Calu3 (cell line): ENCODE measurements around the gene FAM167B. TPM values are rescaled to one million over a fixed set of nuclear protein-coding genes. Genes with fewer than 3 reads are reported as not detected.
"Not testable (repeated sequence)": the region's sequence is repeated elsewhere in the genome, so short reads cannot be mapped to it uniquely, and the experiment has no call there.

Experiments
- BruUV-seq: library from RNA; stranded (reverse); fragments of 400-500 nt; replicated peaks from 2 replicates; lab custom pipeline; 2021; lab: Mats Ljungman, UMichigan
- CTCF ChIA-PET: fragments of 300-600 bp; sonication (Branson Sonifier 250); formaldehyde crosslinking; loops from one replicate; lab custom pipeline; 2022; ENCODE audit warnings: antibody characterized with exemption; lab: Charles Lee
- DNase-seq: peaks from one replicate; pipeline ENCODE4 v3.0.0; 2022
- H3K27ac Mint-ChIP-seq: one replicate; pipeline ENCODE4 v1.8.0; 2022; ENCODE audit warnings: mixed read lengths; ENCODE audit not compliant: unreplicated experiment
- H3K27me3 Mint-ChIP-seq: one replicate; pipeline ENCODE4 v1.8.0; 2022; ENCODE audit warnings: mixed read lengths; ENCODE audit not compliant: unreplicated experiment
- H3K36me3 Mint-ChIP-seq: one replicate; pipeline ENCODE4 v1.8.0; 2022; ENCODE audit warnings: mild to moderate bottlenecking, moderate library complexity, mixed read lengths; ENCODE audit not compliant: insufficient read depth, unreplicated experiment
- H3K4me1 Mint-ChIP-seq: one replicate; pipeline ENCODE4 v1.8.0; 2022; ENCODE audit warnings: mild to moderate bottlenecking, low read depth, mixed read lengths; ENCODE audit not compliant: unreplicated experiment
- H3K4me3 Mint-ChIP-seq: one replicate; pipeline ENCODE4 v1.8.0; 2022; ENCODE audit warnings: mild to moderate bottlenecking, low read depth, moderate library complexity, mixed read lengths; ENCODE audit not compliant: unreplicated experiment
- H3K9me3 Mint-ChIP-seq: one replicate; pipeline ENCODE4 v1.8.0; 2022; ENCODE audit warnings: low read depth, mixed read lengths; ENCODE audit not compliant: unreplicated experiment
- intact Hi-C: fragments of 100-400 bp; cut with micrococcal nuclease; formaldehyde crosslinking; loops from one replicate; pipeline ENCODE4 v1.10.0; 2022; ENCODE audit not compliant: unreplicated experiment
- total RNA-seq: library from RNA; stranded (reverse); gene quantifications from 2 replicates; pipeline ENCODE4 v1.2.3, GENCODE V29; 2022
- TF ChIP-seq, protein P1 (sequence below): fragments of 200-600 bp; IDR thresholded peaks from one replicate; pipeline ENCODE4 v1.8.0; 2022; ENCODE audit warnings: antibody characterized with exemption; ENCODE audit not compliant: unreplicated experiment

Gene FAM167B
- total RNA-seq, 1 experiment from 2014 or later = 1.8 TPM

DNA sequence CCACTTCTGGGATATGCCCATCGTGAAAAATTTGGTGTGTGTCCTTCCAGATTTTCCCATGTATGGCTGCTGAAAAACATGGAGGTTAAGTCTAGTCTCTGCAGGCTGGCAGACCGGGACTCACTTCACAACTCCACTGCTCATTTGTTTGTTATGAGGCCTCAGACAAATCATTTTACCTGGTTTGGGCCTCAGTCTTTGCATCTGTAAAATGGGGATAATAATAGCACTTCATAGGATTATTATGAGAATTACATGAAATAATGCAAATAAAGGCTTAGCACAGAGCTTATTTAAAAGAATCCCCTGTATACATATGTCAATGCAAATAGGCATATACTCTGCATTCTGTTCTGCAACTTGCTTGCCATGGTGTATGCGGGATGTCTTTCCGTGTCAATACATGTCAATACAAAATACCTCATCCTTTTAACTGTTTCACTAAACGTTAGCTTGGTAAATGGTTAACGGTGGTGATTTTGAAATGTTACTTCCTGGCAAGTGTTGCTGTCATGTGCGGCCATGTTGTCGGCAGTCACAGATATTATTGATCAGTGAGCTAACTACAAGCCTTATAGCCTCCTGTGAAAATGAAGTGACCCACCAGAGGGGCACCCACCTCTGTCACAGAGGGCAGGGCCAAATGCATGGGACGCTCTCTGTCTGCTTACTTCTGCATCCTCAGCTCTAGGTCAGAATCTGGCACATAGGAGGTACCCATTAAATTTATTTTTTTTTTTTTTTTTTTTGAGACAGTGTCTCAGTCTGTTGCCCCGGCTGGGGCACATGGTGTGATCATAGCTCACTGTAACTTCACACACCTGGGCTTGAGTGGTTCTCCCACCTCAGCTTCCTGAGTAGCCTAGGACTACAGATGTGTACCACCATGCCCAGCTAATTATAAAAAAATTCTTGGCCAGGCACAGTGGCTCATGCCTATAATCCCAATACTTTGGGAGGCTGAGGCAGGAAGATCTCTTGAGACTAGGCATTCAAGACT lies 8.3 kb downstream of the FAM167B start:
- intact Hi-C loops = no loop called here
- no TSS peak for BruUV-seq
- CTCF ChIA-PET = interaction anchor here (0.6 to 0.9 kb wide), 4 partner anchors 10 to 70 kb away, joined by 3 read pairs; no protein-coding TSS in a partner anchor
- Mint-ChIP-seq H3K9me3 (no peaks in the 10 kb centered on the region), H3K4me3 (no peak overlapping the region), H3K27me3 (no peaks in the 10 kb centered on the region), H3K27ac (no peak overlapping the region), H3K4me1 (peaks cover 4% of the 10 kb centered on the region), H3K36me3 (no peaks in the 10 kb centered on the region)
- TF ChIP-seq, protein P1, sequence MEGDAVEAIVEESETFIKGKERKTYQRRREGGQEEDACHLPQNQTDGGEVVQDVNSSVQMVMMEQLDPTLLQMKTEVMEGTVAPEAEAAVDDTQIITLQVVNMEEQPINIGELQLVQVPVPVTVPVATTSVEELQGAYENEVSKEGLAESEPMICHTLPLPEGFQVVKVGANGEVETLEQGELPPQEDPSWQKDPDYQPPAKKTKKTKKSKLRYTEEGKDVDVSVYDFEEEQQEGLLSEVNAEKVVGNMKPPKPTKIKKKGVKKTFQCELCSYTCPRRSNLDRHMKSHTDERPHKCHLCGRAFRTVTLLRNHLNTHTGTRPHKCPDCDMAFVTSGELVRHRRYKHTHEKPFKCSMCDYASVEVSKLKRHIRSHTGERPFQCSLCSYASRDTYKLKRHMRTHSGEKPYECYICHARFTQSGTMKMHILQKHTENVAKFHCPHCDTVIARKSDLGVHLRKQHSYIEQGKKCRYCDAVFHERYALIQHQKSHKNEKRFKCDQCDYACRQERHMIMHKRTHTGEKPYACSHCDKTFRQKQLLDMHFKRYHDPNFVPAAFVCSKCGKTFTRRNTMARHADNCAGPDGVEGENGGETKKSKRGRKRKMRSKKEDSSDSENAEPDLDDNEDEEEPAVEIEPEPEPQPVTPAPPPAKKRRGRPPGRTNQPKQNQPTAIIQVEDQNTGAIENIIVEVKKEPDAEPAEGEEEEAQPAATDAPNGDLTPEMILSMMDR = no peak
- no peak for DNase-seq

DNA sequence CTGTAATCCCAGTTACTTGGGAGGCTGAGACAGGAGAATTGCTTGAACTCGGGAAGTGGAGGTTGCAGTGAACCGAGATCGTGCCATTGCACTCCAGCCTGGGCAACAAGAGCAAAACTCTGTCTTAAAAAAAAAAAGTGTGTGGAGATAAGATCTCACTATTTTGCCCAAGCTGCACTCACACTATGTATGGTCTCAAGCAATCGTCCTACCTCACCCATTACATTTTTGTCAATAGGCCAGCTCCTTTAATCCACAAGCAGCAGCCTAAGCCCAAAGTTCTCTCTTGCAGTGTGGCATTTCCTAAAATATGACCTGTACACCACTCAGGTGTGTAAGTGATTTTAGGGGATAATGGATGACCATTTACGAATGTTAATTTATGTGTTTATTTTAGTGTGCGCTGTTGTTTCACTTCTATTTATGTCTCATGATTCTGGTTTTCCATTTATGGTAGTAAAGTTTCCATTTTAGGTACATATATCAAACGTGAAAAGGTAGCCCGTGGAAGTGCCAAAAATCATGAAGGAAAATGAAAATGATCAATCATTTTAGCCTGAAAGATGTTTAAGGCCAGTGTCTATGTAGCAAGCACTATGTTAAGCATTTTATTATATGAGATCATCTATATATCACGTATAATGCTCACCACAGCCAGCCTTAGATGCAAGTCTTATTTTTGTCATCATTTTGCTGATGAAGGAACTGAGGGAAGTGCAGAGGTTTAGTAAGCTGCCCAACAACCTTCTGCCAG lies 9.6 kb downstream of the FAM167B start:
- H3K9me3 Mint-ChIP-seq = no peaks in the 10 kb centered on the region
- H3K4me3 Mint-ChIP-seq = no peak overlapping the region
- no TSS peak for BruUV-seq
- DNase-seq = no peak
- H3K27ac Mint-ChIP-seq = no peak overlapping the region
- H3K4me1 Mint-ChIP-seq = no peaks in the 10 kb centered on the region
- TF ChIP-seq, protein P1 = no peak
- intact Hi-C loops = no loop called here
- H3K36me3 Mint-ChIP-seq = no peaks in the 10 kb centered on the region
- CTCF ChIA-PET = no interaction called here
- no peaks in the 10 kb centered on the region for H3K27me3 Mint-ChIP-seq

DNA sequence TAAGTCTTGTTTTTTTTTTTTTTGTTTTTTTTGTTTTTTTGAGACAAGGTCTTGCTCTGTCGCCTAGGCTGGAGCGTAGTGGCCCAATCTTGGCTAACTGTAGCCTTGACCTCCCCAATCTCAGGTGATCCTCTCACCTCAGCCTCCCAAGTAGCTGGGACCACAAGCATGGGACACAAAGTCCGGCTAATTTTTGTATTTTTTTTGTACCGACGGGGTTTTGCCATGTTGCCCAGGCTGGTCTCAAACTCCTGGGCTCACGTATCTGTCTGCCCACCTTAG lies 10.1 kb downstream of the FAM167B start:
- Mint-ChIP-seq H3K4me3 (no peak overlapping the region), H3K9me3 (no peaks in the 10 kb centered on the region), H3K27ac (no peak overlapping the region), H3K36me3 (no peaks in the 10 kb centered on the region), H3K4me1 (no peaks in the 10 kb centered on the region), H3K27me3 (no peaks in the 10 kb centered on the region)
- no peak for DNase-seq
- TF ChIP-seq, protein P1 = no peak
- BruUV-seq = no TSS peak
- intact Hi-C loops = no loop called here
- CTCF ChIA-PET = no interaction called here

DNA sequence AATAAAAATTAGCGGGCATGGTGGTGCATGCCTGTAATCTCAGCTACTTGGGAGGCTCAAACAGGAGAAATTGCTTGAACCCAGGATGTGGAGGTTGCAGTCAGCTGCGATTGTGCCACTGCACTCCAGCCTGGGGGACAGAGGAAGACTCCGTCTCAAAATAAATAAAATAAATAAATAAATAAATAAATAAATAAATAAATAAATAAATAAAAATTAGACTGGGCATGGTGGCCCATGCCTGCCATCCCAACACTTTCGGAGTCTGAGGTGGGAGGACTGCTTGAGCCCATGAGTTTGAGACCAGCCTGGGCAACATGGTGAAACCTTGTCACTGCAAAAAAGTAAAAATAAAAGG lies 16.2 kb downstream of the FAM167B start:
- CTCF ChIA-PET = interaction anchor here (1.2 kb wide), 1 partner anchor 21 kb away, joined by 3 read pairs; no protein-coding TSS in a partner anchor
- DNase-seq, H3K27me3 Mint-ChIP-seq, H3K4me3 Mint-ChIP-seq, BruUV-seq, H3K36me3 Mint-ChIP-seq, H3K9me3 Mint-ChIP-seq, H3K27ac Mint-ChIP-seq, intact Hi-C loops: not testable (repeated sequence)
- peaks cover 17% of the 10 kb centered on the region for H3K4me1 Mint-ChIP-seq
